Measurements from ENCODE around the gene EHBP1. TPM values are rescaled to one million over a fixed set of nuclear protein-coding genes. Genes with fewer than 3 reads are reported as not detected.

The EHBP1 gene
- total RNA-seq, 1 donor from 2014 or later: 114 TPM

- DNase-seq: no peak
These were observed 118.9 kb downstream of the EHBP1 start for GRCh38 chr2:62824388-62824787.

GRCh38 chr2:62826141-62826540 is 120.6 kb downstream of the EHBP1 start:
- DNase-seq: no peak

- DNase-seq: no peak
These were observed 121.6 kb downstream of the EHBP1 start for GRCh38 chr2:62826953-62827675.

GRCh38 chr2:62831729-62832128 is 126.2 kb downstream of the EHBP1 start:
- no peak for DNase-seq

GRCh38 chr2:62844311-62845090 is 139.0 kb downstream of the EHBP1 start:
- no peak for DNase-seq

GRCh38 chr2:62845256-62845655 is 139.7 kb downstream of the EHBP1 start:
- DNase-seq: no peak

- DNase-seq: no peak
These were observed 146.7 kb downstream of the EHBP1 start for GRCh38 chr2:62852254-62852653.

GRCh38 chr2:62854600-62855514 is 149.3 kb downstream of the EHBP1 start:
- DNase-seq: no peak

- no peak for DNase-seq
These were observed 150.9 kb downstream of the EHBP1 start for GRCh38 chr2:62856228-62857040.

- no peak for DNase-seq
These were observed 151.8 kb downstream of the EHBP1 start for GRCh38 chr2:62857139-62857931.

- DNase-seq: no peak
These were observed 152.8 kb downstream of the EHBP1 start for GRCh38 chr2:62858231-62858832.

GRCh38 chr2:62868947-62869346 is 163.4 kb downstream of the EHBP1 start:
- DNase-seq: no peak

- DNase-seq: no peak
These were observed 165.5 kb downstream of the EHBP1 start for GRCh38 chr2:62870966-62871365.

- no peak for DNase-seq
These were observed 166.0 kb downstream of the EHBP1 start for GRCh38 chr2:62871506-62871905.

GRCh38 chr2:62873603-62874002 is 168.1 kb downstream of the EHBP1 start:
- DNase-seq: no peak

GRCh38 chr2:62874881-62875383 is 169.4 kb downstream of the EHBP1 start:
- no peak for DNase-seq

- DNase-seq: no peak
These were observed 175.8 kb downstream of the EHBP1 start for GRCh38 chr2:62881162-62881795.

GRCh38 chr2:62883629-62884028 is 178.1 kb downstream of the EHBP1 start:
- DNase-seq: no peak

GRCh38 chr2:62884086-62884485 is 178.6 kb downstream of the EHBP1 start:
- no peak for DNase-seq

- no peak for DNase-seq
These were observed 179.0 kb downstream of the EHBP1 start for GRCh38 chr2:62884514-62884913.

All from occipital lobe (tissue), 2 donors.